Neuronal stem cell (in vitro differentiated cells): ENCODE results near the gene CD4.

Experiments used
- DNase-seq: peaks from one replicate; pipeline ENCODE4 v3.0.0-alpha.2; 2013; ENCODE audit warnings: low spot score
- H2AFZ ChIP-seq: one replicate; pipeline ENCODE4 v1.6.1; 2013; ENCODE audit warnings: mild to moderate bottlenecking, low read length, inconsistent platforms
- H2AK5ac ChIP-seq: 2 replicates; pipeline ENCODE4 v1.6.1; 2013; ENCODE audit warnings: low read depth, mild to moderate bottlenecking, inconsistent platforms, low read length, moderate library complexity, mixed read lengths
- H2BK120ac ChIP-seq: 2 replicates; pipeline ENCODE4 v1.6.1; 2013; ENCODE audit warnings: low read depth, mild to moderate bottlenecking, inconsistent platforms, low read length, moderate library complexity, mixed read lengths
- H2BK12ac ChIP-seq: one replicate; pipeline ENCODE4 v1.6.1; 2013; ENCODE audit warnings: low read length, inconsistent platforms
- H2BK15ac ChIP-seq: 2 replicates; pipeline ENCODE4 v1.6.1; 2013; ENCODE audit warnings: mild to moderate bottlenecking, low read length, inconsistent platforms, mixed read lengths
- H2BK5ac ChIP-seq: one replicate; pipeline ENCODE4 v1.6.1; 2013; ENCODE audit warnings: inconsistent platforms, mild to moderate bottlenecking, low read length, moderate library complexity
- H3K14ac ChIP-seq: one replicate; pipeline ENCODE4 v1.6.1; 2013; ENCODE audit warnings: low read length, inconsistent platforms
- H3K18ac ChIP-seq: 2 replicates; pipeline ENCODE4 v1.6.1; 2013; ENCODE audit warnings: low read length, inconsistent platforms
- H3K23ac ChIP-seq: 2 replicates; pipeline ENCODE4 v1.6.1; 2013; ENCODE audit warnings: low read depth, mild to moderate bottlenecking, mixed read lengths, low read length, inconsistent platforms; ENCODE audit not compliant: poor library complexity
- H3K27ac ChIP-seq: replicated peaks from 3 replicates; pipeline ENCODE4 v1.5.1; 2013; ENCODE audit warnings: low read length, inconsistent platforms
- H3K27me3 ChIP-seq, 3 experiments: 2 replicates each; pipeline ENCODE4 v1.6.1; 2013; ENCODE audit warnings: low read length in 3 of 3, mild to moderate bottlenecking in 2 of 3, inconsistent platforms in 1 of 3, low read depth in 1 of 3, mixed read lengths in 1 of 3, moderate library complexity in 1 of 3; ENCODE audit not compliant: control insufficient read depth in 3 of 3, insufficient read depth in 3 of 3
- H3K36me3 ChIP-seq, 2 donors: replicated peaks in 1 of 2; 2 replicates each; pipeline ENCODE4 v1.6.1; 2013; ENCODE audit warnings: low read length in 2 of 2; ENCODE audit not compliant: control insufficient read depth in 2 of 2, insufficient read depth in 2 of 2
- H3K4ac ChIP-seq: 2 replicates; pipeline ENCODE4 v1.6.1; 2013; ENCODE audit warnings: inconsistent platforms, mild to moderate bottlenecking, low read length, moderate library complexity
- H3K4me1 ChIP-seq, 2 donors: 1 replicate in 1 of 2; 2 replicates in 1 of 2; pipeline ENCODE4 v1.6.1; 2013; ENCODE audit warnings: low read length in 2 of 2, low read depth in 1 of 2; ENCODE audit not compliant: control insufficient read depth in 2 of 2, insufficient read depth in 1 of 2
- H3K4me2 ChIP-seq: one replicate; pipeline ENCODE4 v1.6.1; 2013; ENCODE audit warnings: mild to moderate bottlenecking, low read length, inconsistent platforms; ENCODE audit not compliant: insufficient read depth, poor library complexity, severe bottlenecking
- H3K4me3 ChIP-seq, 2 donors: 2 replicates each; pipeline ENCODE4 v1.5.1; 2013; ENCODE audit warnings: low read length in 2 of 2, mild to moderate bottlenecking in 2 of 2, inconsistent platforms in 1 of 2, moderate library complexity in 1 of 2
- H3K79me1 ChIP-seq: one replicate; pipeline ENCODE4 v1.6.1; 2013; ENCODE audit warnings: low read depth, mild to moderate bottlenecking, inconsistent platforms, low read length, moderate library complexity
- H3K9ac ChIP-seq: one replicate; pipeline ENCODE4 v1.6.1; 2013; ENCODE audit warnings: mild to moderate bottlenecking, low read depth, low read length, inconsistent platforms; ENCODE audit not compliant: poor library complexity
- H3K9me3 ChIP-seq, 2 donors: replicated peaks in 1 of 2; 2 replicates each; pipeline versions ENCODE3 to v1.6.1; 2013; ENCODE audit warnings: low read length in 2 of 2, mild to moderate bottlenecking in 2 of 2, inconsistent platforms in 1 of 2, low read depth in 1 of 2, mixed read lengths in 1 of 2, moderate library complexity in 1 of 2; ENCODE audit not compliant: control insufficient read depth in 2 of 2, insufficient read depth in 1 of 2
- H4K8ac ChIP-seq: one replicate; pipeline ENCODE4 v1.6.1; 2013; ENCODE audit warnings: low read depth, mild to moderate bottlenecking, inconsistent platforms, low read length, moderate library complexity
- H4K91ac ChIP-seq: one replicate; pipeline ENCODE4 v1.6.1; 2013; ENCODE audit warnings: low read length, low read depth, mild to moderate bottlenecking, inconsistent platforms; ENCODE audit not compliant: poor library complexity
- WGBS, 2 donors: extraction: QIAGEN DNeasy Blood & Tissue Kit; methylation state at CpG; one replicate each; pipeline ENCODE4 v1.1.7; 2013; ENCODE audit warnings: missing lambda C conversion rate in 2 of 2, mixed read lengths in 1 of 2; ENCODE audit not compliant: insufficient read length in 2 of 2, insufficient replicate concordance in 1 of 2; ENCODE audit errors: extremely low coverage in 2 of 2; 5-methylcytosine and 5-hydroxymethylcytosine counted together

Gene CD4

DNA sequence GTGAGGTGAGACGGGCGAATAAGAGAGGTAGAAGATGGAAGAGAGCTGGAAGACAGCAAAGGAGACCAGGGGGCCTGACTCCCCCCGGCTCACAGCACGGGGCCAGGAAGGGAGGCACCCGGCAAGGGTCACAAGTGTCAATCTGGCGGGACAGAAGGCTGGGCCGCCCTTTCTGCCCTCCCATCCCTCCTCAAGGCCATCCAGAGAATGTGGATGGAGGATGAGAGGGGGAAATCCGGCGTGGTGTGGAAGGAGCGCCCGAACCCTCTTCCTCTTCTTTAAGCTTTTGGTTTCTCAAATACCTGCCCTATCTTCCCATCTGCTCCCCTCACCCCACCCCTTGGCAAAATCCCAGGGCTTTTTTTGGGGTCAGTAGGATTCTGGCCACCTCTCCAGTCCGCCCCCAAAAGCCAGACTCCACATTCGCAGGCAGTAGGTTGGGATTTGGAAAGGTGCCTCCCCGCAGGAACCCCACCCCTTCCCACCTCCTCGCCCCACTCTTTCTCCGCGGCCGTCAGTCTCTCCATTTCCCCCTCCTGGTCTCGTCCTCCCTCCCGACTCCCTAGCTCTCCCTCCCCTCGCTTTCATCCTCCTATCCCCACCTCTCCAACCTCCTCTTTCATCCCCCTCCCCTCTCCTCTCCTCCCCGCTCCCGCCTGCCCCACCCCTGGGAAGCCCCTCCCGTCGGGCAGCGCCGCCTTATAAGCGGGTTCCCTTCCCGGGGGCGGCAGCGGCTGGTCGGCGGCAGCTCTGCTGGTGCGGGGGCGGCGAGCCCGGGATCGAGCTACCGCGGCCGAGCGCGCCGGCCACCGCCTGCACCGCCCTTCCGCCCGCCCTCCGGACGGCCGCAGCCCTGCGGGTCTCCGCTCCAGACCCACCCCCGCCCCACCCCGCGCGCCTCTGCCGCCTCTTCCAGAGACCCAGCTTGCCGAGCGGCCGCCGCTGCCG, 23.4 kb upstream of the CD4 start, which contains the start of gene PTMS:
Gene PTMS (plus strand): TSS at position 730 of the 948 bp plus-strand sequence. CDS start 343 bp downstream, outside the sequence.
- Histone ChIP-seq H3K27ac (peak within 1 kb of the TSS; percentile 98), H2BK12ac (no peak within 1 kb of the TSS), H2AK5ac (peak within 1 kb of the TSS; percentile 42), H2BK120ac (peak within 1 kb of the TSS; percentile 65), H2BK15ac (peak within 1 kb of the TSS; percentile 88), H3K9ac (peak within 1 kb of the TSS; percentile 98), H3K14ac (peak within 1 kb of the TSS; percentile 58), H2BK5ac (peak within 1 kb of the TSS; percentile 99), H3K4me2 (peak within 1 kb of the TSS; percentile 84), H2AFZ (peak within 1 kb of the TSS; percentile 10), H3K27me3 (no peaks in the 10 kb centered on the region), H3K9me3 (peaks cover 0 to 4% of the 10 kb centered on the region in 2 donors), H3K4ac (no peak within 1 kb of the TSS), H3K79me1 (peaks cover 5% of the 10 kb centered on the region), H3K4me3 (peak within 1 kb of the TSS; percentile 93 to 98), H4K91ac (peak within 1 kb of the TSS; percentile 60), H3K36me3 (peaks cover 16 to 27% of the 10 kb centered on the region in 2 donors), H4K8ac (no peak within 1 kb of the TSS), H3K4me1 (peaks cover 31 to 46% of the 10 kb centered on the region in 2 donors), H3K18ac (peak within 1 kb of the TSS; percentile 96), H3K23ac (peak within 1 kb of the TSS; percentile 95)
- peak; percentile 89 for DNase-seq
- 100% methylated on average over 1 of the region's 63 CpGs; no CpG with 5 or more reads in 1 of the 2 donors for WGBS, 2 donors

DNA sequence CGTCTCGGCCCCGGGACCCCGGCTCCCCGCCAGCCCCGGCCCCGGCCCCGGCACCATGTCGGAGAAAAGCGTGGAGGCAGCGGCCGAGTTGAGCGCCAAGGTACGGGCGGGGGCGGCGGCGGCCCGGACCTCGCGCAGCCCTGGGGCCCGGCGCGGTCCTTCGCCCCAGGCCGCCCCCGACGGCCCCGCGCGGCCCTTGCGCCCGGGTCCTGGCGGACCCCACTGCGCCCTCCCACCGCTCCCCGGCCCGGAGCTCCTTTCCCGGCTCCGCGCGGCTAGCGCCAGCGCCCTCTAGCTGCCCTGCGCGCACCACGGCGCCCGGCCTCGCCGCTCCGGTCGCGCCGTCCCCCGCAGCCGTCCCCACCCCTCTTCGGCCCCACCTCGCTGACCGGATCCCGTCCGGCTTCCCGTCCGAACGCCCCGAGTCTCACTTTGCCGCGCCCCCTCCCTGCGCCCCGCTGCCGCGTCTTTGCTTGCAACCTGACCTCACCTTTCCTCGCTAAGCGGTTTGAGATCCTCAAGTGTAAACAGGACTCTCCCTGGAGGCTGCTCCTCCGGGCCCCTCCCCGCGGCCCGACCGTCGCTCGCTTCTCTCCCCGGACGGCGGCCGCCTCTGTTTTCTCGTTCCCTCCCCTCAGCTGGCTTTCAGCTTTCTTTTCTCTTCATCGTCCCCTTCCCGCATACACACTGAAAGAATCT, 22.5 kb upstream of the CD4 start:
- no peak overlapping the region for H4K8ac ChIP-seq
- H3K14ac ChIP-seq: peak overlapping the region; percentile 58
- H4K91ac ChIP-seq: no peak overlapping the region
- DNase-seq: no peak
- H3K18ac ChIP-seq: peak overlapping the region; percentile 96
- H3K9me3 ChIP-seq: peaks cover 0 to 4% of the 10 kb centered on the region in 2 donors
- H2BK12ac ChIP-seq: no peak overlapping the region
- H3K79me1 ChIP-seq: peaks cover 8% of the 10 kb centered on the region
- peak overlapping the region; percentile 99 for H2BK5ac ChIP-seq
- H2AFZ ChIP-seq: no peak overlapping the region
- H3K4ac ChIP-seq: no peak overlapping the region
- H3K4me1 ChIP-seq: peaks cover 39 to 50% of the 10 kb centered on the region in 2 donors
- H3K27ac ChIP-seq: peak overlapping the region; percentile 96
- peak overlapping the region; percentile 98 for H3K9ac ChIP-seq
- H2BK15ac ChIP-seq: no peak overlapping the region
- peak overlapping the region; percentile 95 for H3K23ac ChIP-seq
- WGBS, 2 donors: no CpG with 5 or more reads among the region's 88 CpGs
- H2AK5ac ChIP-seq: peak overlapping the region; percentile 42
- no peak overlapping the region for H2BK120ac ChIP-seq
- peak overlapping the region; percentile 84 for H3K4me2 ChIP-seq
- peaks cover 25 to 36% of the 10 kb centered on the region in 2 donors for H3K36me3 ChIP-seq
- H3K4me3 ChIP-seq: peak overlapping the region; percentile 93 to 98
- peaks cover 0 to under 1% (median 0%) of the 10 kb centered on the region in 3 experiments for H3K27me3 ChIP-seq

DNA sequence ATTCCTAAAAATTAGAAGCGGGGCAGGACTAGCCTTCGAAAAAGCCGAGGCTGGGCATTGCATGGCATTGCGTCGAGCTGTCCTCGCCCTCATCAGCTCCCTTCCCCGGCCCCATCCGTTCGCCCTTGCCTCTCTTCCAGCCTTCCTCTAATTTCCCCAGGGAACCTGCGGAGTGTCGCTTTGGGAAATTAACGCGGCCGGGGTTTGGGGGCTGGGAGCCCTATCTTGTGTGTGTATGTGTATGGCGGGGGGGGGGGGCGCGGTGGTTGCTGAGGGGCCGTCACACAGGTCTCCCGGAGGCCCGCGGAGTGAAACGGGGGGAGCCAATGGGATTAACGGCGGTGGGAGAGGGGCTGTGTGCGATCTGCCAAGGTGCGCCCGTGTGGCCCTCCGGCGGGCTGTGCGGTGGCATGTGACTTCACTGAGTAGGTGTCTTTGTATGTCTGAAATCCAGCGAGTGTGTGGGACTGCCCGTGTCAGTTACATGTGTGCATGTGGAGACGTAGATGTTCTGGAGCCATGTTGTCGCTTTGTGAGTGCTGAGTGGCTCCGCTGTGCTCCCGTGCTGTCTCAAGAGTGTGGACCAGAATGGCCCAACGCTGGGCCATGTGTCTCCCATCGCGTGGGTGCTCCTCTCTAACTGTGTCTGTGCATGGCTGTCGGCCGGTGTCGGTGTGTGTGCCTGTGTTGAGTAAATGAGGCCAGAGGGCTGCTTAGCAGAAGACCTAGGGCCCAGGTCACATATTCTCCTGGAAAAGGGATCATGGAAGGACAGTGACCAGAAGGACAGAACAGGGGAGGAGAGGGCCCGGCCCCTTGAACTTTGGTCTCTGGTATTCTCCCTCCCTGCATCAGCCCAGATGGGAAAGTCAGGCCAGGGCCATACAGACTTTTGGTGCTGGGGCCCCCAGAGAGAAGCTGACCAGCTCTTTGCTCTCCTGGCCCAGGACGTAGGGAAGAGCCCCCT, 21.7 kb upstream of the CD4 start:
- Histone ChIP-seq H4K8ac (no peak overlapping the region), H2BK12ac (no peak overlapping the region), H3K9ac (peak overlapping the region; percentile 100), H2BK120ac (peak overlapping the region; percentile 78), H3K4me2 (peak overlapping the region; percentile 84), H3K23ac (peak overlapping the region; percentile 94), H3K79me1 (peaks cover 8% of the 10 kb centered on the region), H4K91ac (no peak overlapping the region), H3K27me3 (peaks cover 0 to 2% (median 0%) of the 10 kb centered on the region in 3 experiments), H3K4me1 (peaks cover 44 to 50% of the 10 kb centered on the region in 2 donors), H3K36me3 (peaks cover 27 to 39% of the 10 kb centered on the region in 2 donors), H2AK5ac (peak overlapping the region; percentile 30), H3K14ac (peak overlapping the region; percentile 98), H3K27ac (peak overlapping the region; percentile 96), H3K4ac (no peak overlapping the region), H3K9me3 (peaks cover 0 to 4% of the 10 kb centered on the region in 2 donors), H2BK15ac (peak overlapping the region; percentile 7), H2BK5ac (peak overlapping the region; percentile 99), H3K4me3 (peak overlapping the region; percentile 93 to 98), H2AFZ (no peak overlapping the region), H3K18ac (peak overlapping the region; percentile 96)
- no CpG with 5 or more reads among the region's 44 CpGs for WGBS, 2 donors
- no peak for DNase-seq
